NOMO-1 treated with DMSO at 0.1 percent for 48 hours (cell line): Measurements from ENCODE around the gene GZF1.

ENCODE experiments used
- DNase-seq: peaks from one replicate; lab custom pipeline; 2025; ENCODE audit not compliant: unreplicated experiment; lab: John Stamatoyannopoulos, UW

Gene GZF1

DNA sequence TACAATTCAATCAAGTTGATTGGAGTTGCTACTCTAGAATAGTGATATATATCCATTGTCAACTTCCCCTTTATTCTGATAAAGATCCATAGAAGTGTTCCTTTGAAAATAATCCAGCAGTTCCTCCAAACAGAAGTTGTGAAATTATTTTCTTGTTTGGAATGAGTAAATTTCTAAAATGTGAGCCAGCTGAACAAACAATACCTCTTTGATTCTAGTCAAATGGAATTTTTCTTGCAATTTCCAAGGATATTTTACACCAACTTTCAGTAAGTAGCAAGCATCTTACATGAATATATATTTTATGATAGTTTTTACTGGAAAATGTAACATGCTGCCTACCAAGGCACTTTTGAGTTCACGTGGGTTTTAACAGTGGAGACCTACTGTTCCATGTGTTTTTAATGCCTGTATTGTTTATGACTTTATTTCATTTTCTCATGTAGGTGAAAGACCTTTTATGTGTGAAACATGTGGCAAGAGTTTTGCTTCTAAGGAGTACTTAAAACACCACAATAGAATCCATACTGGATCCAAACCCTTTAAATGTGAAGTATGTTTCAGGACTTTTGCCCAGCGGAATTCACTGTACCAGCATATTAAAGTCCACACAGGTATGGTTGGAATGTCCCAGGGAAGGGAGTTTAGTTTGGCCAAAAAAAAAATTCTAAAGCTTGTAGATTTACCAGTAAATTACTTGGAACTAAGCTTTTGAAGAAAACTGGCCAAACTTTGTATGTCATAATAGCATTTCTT, 6.5 kb downstream of the GZF1 start:
- DNase-seq, result no peak

- DNase-seq, result no peak
Measured at GRCh38 chr20:23369072-23369823, 7.3 kb downstream of the GZF1 start.

- no peak for DNase-seq
Measured at GRCh38 chr20:23370274-23370673, 8.3 kb downstream of the GZF1 start.

- no peak for DNase-seq
Measured at GRCh38 chr20:23370873-23371272, 8.9 kb downstream of the GZF1 start.

DNA sequence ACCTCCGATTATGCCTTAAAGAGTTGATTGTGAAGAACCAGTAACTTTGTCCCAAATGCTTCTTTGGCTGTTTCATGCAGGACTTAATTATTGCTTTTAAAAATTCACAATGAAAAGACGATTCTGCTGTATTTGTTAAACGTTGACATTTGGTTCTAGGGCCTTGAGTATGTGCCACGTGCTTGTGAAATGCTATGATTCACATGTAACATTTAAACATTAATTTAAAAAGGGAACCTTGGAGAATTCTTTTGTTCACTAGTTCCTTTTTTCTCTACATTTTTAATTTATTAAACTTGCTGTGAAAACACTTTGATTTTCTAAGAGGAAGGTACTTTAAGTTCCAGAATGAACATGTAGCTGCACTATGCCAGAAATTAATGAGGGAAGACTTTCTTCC, 9.5 kb downstream of the GZF1 start:
- DNase-seq, result peak; percentile 15

DNA sequence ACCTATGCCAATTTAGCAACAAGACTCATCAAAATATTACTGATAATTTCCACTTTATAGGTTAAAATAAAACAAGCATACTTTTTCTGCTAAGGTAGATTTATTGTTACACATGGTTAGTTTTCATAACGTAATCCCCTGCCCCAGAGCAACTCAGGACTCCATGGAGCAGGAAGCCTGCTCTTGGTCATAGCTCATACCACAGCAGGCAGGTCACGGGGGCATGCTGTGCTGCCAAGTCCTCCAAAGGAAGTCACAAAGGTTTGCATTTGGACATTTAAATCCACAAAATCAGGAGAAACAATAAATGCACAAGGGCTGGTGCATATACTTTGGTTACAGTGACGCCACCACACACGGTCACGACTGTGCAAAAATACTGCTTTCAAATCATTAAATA, 12.5 kb downstream of the GZF1 start:
- no peak for DNase-seq

DNA sequence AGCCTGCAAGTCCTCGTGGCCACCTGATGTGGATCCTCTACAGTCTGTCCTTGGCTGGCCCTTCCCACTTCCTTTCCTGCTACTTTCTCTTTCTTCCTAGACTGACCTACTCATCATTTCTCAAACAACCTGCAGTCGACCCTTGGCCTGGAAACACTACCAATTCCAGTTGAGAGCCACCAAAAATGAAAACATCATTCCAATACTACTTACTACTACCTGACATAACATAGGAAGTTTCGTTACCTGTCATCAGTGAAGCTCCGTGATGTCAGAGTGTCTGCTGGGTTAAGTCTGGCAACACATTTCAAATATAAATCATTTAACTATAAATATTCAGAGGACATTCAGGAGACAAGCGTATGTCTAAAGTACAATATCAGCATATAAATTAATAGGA, 13.8 kb downstream of the GZF1 start:
- no peak for DNase-seq

DNA sequence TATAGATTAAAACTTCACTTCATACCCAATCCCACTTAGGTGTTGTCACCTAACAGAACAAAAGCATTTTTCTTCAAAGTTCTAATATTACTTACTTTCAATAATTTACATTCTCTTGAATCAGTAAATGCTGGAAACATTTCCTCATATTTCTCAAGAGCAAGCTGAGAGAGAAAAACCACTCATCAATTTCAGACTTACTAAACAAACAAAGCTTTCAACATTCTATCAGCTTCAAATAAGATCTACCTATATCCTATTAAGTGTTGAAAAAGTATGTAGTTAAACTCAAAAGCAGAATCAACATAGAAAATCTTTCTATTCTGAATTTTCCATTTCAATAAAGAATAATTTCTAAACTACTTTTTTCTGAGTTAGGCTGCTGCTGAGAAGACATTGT, 17.8 kb downstream of the GZF1 start:
- no peak for DNase-seq

GRCh38 chr20:23381876-23382275, 19.9 kb downstream of the GZF1 start:
- DNase-seq, result no peak

DNA sequence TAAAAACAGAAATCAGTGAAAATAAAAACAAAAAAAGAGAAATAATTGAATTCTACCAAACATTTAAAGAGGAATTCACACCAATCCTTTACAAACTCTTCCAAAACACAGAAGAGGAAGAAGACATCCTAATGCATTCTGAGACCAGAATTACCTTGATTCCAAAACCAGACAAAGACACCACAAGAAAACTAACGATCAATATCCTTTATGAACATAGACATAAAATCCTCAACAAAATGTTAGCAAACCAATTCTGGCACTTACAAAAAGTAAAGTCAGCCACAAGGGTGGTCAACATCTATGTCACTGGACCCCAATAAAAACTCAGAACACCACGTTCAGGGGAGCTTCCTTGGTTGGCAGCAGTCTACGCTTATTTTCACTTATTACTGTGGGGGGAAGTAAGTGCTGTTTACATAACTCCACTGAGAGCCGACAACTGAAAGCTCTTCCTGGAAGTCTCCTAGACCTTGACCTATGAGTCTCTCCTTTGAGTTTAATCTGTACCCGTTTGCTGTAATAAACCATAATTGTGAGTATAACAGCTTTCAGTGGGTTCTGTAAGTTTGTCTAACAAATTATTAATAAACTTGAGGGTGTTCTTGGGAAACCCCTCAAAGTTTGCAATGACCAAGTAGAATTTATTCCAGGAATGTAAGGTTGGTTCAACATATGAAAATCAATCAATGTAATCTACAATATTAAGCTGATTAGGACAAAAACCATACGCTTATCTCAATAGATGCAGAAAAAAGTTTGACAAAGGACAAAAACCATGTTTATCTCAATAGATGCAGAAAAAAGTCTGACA, 24.5 kb downstream of the GZF1 start:
- no peak for DNase-seq

DNA sequence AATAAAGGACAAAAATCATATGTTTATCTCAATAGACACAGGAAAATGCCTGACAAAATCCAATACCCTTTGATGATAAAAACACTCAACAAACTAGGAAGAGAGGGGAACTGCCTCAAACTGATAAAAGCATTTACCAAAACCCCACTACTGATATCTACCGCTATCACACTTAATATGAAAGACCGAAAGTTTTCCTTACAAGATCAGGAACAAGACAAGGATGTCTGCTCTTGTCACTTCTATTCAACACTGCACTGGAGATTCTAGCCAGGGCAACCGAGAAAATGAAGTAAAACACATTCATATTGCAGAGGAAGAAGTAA, 25.1 kb downstream of the GZF1 start:
- DNase-seq, result no peak

- DNase-seq, result no peak
Measured at GRCh38 chr20:23390091-23390774, 28.3 kb downstream of the GZF1 start.

DNA sequence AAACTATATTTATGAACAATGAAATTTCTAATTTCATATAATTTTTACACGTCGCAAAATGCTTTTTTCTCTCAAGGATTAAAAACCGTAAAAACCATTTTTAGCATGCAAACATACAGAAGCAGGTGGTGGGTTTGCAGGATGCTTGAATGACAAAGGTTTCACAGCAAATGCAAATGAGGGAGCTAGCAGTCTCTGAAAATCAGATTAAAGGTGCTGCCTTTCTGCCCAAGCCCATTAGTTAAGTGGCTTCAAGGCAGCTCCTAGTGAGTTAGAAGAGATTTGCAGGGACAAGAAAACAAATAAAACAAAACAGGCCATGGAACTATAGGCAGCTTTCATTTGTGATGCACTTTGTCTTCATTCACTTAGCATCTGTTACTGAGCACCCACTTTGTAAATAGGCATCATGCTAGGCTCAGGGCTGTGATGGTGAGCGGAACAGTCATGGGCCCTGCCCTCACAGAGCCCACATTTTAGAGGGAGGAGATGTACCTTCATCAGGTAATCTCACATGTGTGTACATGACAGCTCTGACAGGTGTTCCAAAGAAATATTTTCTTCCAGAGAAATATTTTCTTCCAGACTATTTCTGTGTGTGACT, 29.8 kb downstream of the GZF1 start:
- DNase-seq, result no peak

DNA sequence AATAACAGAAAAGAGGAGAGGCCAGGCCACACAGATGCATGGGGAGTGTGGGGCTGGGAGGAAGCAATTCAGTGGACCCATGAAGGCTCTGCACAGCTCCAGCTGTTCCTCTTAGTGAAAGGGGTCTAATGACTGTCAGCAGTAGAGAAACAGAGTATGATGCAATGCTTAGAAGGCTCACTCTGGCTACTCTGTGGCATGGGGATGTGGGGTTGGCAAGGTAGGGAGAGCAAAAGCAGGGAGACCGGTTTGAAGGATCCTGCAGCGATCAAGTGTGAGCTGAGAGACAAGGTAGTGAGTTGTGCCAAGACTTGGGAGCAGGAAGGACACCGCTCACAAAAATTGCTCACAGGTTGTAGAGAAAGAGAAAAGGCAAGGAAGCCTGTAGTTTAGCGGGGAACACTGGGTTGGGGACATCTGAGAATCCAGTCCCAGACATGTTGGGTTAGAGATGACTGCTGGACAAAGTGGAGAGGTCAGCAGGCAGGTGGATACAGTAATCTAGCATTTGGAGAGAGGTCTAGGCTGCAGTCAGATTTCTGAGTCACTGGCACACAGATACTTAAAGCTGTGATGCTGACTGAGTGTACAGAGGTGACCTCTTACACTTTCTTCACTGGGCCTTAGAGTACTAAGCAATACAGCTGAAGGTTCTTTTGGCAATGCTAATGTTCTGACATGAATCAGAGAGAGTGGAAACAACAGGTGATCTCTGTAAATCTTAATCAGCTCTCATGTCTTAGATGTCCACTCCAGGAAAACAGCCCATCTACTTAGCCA, 32.2 kb downstream of the GZF1 start:
- DNase-seq, result no peak

DNA sequence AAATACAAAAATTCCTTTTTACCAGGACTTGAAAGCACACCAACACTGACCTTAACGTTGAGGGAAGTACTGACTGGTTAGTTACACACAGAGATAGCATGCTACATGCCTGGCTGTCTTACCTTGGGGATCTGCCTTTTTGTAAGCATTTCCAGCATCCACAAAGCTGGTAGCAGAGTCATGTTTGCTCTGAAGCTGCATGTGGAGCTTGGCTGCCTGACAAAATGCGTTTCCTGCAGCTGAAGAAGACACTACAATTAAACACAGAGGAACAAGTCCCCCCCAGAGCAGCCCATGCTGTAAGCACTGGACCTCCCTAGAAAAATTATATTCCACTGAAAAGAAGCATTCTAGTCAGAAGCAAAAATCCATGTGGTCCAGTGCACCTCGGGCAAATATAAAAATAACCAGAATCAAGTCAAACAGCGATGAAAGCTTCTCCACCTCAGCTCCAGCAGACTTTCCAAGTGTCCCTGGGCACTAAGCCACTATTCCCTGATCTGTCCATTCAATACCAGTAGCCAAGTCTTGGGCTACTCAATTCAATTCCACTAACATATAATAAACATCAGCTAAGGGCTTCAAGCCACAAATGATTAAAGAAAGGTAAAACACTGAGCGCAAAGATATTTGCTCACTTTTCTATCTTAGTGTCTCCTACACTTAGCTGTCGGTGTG, 35.1 kb downstream of the GZF1 start:
- DNase-seq, result no peak

DNA sequence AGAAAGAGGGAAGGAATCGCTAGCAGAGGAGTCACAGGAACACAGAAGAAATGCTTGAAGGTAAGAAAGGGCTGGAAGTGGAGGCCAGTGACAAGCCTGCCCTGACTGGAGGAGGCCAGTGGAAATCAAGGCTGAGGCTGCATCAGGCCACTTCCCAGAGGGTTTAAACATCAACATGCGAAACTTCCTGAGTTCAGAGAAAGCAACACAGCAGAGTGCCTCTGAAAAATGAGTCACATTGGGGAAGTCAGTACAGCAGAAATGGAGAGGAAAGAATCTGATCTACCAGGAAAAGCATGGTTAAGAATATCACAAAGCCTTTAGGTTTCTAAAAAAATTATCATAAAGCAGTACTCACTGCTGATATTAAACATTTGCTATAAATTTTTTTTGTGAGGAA, 36.0 kb downstream of the GZF1 start:
- peak; percentile 38 for DNase-seq

- DNase-seq, result no peak
Measured at GRCh38 chr20:23399568-23400241, 37.7 kb downstream of the GZF1 start.

DNA sequence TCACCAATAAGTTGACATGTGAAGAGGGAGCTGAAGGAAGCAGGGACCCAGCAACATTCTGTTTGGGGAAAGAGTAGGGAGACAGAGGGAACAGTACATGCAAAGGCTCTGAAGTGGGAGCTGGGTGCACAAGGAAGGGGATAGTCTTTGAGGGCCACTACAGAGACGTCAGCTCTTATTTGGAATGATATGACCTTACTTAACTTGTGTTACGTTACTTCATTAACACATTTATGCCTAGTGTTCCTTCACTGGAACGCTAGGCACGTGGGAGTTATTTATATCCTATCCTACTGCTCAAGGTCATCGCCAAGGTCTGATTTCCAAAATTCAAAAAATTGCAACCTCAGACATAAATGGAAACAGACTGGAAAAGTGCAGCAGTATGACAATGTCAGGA, 39.1 kb downstream of the GZF1 start:
- DNase-seq, result no peak

- no peak for DNase-seq
Measured at GRCh38 chr20:23403751-23404150, 41.8 kb downstream of the GZF1 start.
